Measurements from ENCODE around the gene UVRAG.

DNA sequence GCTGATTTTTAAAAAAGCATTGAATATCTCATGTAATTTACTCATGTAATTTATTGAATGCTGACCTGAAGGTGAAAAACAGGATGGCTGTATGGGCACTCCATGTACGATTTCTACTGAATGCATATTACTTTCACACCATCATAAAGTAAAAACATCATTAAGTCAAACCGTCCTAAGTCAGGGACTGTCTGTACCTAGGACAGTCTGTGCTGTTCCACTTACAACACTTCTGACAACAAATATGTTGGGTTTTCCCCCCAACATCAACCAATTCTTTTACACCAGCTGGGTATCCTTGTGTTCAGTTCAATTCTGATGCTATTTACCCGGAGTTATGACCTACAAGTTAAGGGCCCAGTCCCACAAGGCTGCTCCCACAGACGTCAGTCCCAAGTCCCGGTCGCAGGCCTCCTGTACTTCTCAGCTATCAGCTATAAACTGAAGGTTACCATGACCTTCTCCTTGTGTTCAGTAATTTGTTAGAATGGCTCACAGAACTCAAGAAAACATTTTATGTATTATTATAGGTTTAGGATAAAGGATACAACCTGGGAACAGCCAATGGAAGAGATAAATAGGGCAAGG is 17.0 kb downstream of the UVRAG start:
- TF ChIP-seq, protein P1, sequence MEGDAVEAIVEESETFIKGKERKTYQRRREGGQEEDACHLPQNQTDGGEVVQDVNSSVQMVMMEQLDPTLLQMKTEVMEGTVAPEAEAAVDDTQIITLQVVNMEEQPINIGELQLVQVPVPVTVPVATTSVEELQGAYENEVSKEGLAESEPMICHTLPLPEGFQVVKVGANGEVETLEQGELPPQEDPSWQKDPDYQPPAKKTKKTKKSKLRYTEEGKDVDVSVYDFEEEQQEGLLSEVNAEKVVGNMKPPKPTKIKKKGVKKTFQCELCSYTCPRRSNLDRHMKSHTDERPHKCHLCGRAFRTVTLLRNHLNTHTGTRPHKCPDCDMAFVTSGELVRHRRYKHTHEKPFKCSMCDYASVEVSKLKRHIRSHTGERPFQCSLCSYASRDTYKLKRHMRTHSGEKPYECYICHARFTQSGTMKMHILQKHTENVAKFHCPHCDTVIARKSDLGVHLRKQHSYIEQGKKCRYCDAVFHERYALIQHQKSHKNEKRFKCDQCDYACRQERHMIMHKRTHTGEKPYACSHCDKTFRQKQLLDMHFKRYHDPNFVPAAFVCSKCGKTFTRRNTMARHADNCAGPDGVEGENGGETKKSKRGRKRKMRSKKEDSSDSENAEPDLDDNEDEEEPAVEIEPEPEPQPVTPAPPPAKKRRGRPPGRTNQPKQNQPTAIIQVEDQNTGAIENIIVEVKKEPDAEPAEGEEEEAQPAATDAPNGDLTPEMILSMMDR (IDR thresholded peaks at IDR 0.05), result no peak
- TF ChIP-seq POLR2A (IDR thresholded peaks at IDR 0.05) (no peak), POLR2AphosphoS5 (IDR thresholded peaks at IDR 0.05) (no peak)

Measured in stomach (tissue), 4 donors.